Upper lobe of right lung (tissue), 1 donor: Measurements from ENCODE around the gene MEGF11. TPM values are rescaled to one million over a fixed set of nuclear protein-coding genes. Genes with fewer than 3 reads are reported as not detected.

ENCODE experiments used
- ATAC-seq: fragments of 200-7000 bp; cut with Tn5 transposase; one replicate; pipeline ENCODE4 v1.9.1; 2020; ENCODE audit warnings: mild to moderate bottlenecking, moderate library complexity
- DNase-seq: peaks from one replicate; pipeline ENCODE4 v3.0.0-alpha.2; 2020
- H3K27ac ChIP-seq: fragments of 200-600 bp; one replicate; pipeline ENCODE4 v1.8.0; 2022
- H3K27me3 ChIP-seq: fragments of 200-600 bp; one replicate; pipeline ENCODE4 v1.8.0; 2022; ENCODE audit warnings: mild to moderate bottlenecking
- H3K36me3 ChIP-seq: fragments of 200-600 bp; one replicate; pipeline ENCODE4 v1.8.0; 2022
- H3K4me1 ChIP-seq: fragments of 200-600 bp; one replicate; pipeline ENCODE4 v1.8.0; 2022
- H3K4me3 ChIP-seq: fragments of 200-600 bp; one replicate; pipeline ENCODE4 v1.8.0; 2022; ENCODE audit warnings: mild to moderate bottlenecking
- H3K9me3 ChIP-seq: fragments of 200-600 bp; one replicate; pipeline ENCODE4 v1.8.0; 2022
- intact Hi-C: fragments of 100-400 bp; cut with DNase I; formaldehyde crosslinking; loops from one replicate; pipeline ENCODE4 v1.11.0; 2022
- total RNA-seq: library from RNA; stranded (reverse); fragmentation: NEBNext Ultra II Directional; extraction: Animal tissue kit (Norgen Biotek cat#: 25700); gene quantifications from one replicate; pipeline ENCODE4 v1.2.1, GENCODE V29; 2021
- TF ChIP-seq, protein P1 (sequence below): fragments of 200-600 bp; IDR thresholded peaks from one replicate; pipeline ENCODE4 v1.8.0; 2022; ENCODE audit warnings: antibody characterized with exemption
- donor health status: DM: no; HTN: yes; CAD: no; lungs with severe emphysema.

The MEGF11 gene
- total RNA-seq, 1 donor from 2014 or later: 3.0 TPM

- Histone ChIP-seq H3K9me3 (no peaks in the 10 kb centered on the region), H3K4me1 (no peaks in the 10 kb centered on the region), H3K36me3 (no peaks in the 10 kb centered on the region), H3K27me3 (no peaks in the 10 kb centered on the region), H3K4me3 (no peak overlapping the region), H3K27ac (no peak overlapping the region)
- intact Hi-C loops: no loop called here
- TF ChIP-seq, protein P1, sequence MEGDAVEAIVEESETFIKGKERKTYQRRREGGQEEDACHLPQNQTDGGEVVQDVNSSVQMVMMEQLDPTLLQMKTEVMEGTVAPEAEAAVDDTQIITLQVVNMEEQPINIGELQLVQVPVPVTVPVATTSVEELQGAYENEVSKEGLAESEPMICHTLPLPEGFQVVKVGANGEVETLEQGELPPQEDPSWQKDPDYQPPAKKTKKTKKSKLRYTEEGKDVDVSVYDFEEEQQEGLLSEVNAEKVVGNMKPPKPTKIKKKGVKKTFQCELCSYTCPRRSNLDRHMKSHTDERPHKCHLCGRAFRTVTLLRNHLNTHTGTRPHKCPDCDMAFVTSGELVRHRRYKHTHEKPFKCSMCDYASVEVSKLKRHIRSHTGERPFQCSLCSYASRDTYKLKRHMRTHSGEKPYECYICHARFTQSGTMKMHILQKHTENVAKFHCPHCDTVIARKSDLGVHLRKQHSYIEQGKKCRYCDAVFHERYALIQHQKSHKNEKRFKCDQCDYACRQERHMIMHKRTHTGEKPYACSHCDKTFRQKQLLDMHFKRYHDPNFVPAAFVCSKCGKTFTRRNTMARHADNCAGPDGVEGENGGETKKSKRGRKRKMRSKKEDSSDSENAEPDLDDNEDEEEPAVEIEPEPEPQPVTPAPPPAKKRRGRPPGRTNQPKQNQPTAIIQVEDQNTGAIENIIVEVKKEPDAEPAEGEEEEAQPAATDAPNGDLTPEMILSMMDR: no peak
- DNase-seq (peak; percentile 7), ATAC-seq (no peak)
These were observed 142.7 kb downstream of the MEGF11 start for GRCh38 chr15:66110864-66111263.

- no peaks in the 10 kb centered on the region for H3K9me3 ChIP-seq
- DNase-seq (peak; percentile 48), ATAC-seq (no peak)
- no peak overlapping the region for H3K4me3 ChIP-seq
- H3K27ac ChIP-seq: no peak overlapping the region
- no peaks in the 10 kb centered on the region for H3K36me3 ChIP-seq
- TF ChIP-seq, protein P1: no peak
- H3K4me1 ChIP-seq: no peaks in the 10 kb centered on the region
- no peaks in the 10 kb centered on the region for H3K27me3 ChIP-seq
- intact Hi-C loops: no loop called here
These were observed 143.7 kb downstream of the MEGF11 start for GRCh38 chr15:66109826-66110225.

DNA sequence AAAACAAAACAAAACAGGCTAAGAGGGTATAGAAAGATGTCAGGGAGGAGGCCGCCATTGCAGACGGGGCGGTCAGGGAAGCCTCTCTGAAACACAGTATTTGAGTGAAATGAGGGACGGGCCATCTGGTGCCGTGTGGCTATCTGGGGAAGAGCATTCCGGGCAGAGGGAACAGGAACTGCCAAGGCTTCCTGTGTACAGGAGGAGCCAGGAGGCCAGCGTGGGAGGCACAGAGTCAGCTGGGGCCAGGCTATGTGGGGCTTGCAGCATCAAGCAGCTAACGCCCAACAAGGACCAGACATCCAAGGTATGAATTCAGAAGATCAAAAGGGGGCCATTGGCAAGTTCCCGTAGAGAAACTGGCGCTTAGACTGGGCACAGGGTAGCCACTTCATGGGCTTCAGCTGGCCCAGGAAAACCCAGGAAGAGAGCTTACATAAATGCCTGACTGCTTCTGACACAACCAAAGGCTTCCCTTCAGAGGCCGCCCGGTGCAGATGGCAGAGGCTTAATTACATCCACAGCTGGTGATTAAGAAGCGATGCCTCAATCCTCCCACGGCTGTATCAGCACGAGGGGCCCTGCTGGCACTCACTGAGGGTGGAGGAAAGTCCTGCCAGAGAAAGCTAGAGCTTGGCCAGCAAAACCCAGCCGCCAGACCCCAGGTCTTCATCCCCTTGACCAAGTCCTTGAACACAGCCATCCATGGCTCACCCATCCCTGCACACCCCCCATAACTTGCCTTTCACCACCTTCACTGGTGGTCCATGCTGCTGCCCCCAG, 144.9 kb downstream of the MEGF11 start:
- H3K4me3 ChIP-seq: no peak overlapping the region
- no peaks in the 10 kb centered on the region for H3K27me3 ChIP-seq
- TF ChIP-seq, protein P1: no peak
- H3K27ac ChIP-seq: no peak overlapping the region
- H3K36me3 ChIP-seq: no peaks in the 10 kb centered on the region
- no peaks in the 10 kb centered on the region for H3K4me1 ChIP-seq
- peak; percentile 57 for DNase-seq
- no peaks in the 10 kb centered on the region for H3K9me3 ChIP-seq
- intact Hi-C loops: no loop called here
- ATAC-seq: peak; percentile 55

GRCh38 chr15:66107070-66107469, 146.5 kb downstream of the MEGF11 start:
- no peaks in the 10 kb centered on the region for H3K9me3 ChIP-seq
- ATAC-seq (no peak), DNase-seq (no peak)
- no peak overlapping the region for H3K4me3 ChIP-seq
- intact Hi-C loops: no loop called here
- no peak overlapping the region for H3K27ac ChIP-seq
- peaks cover 3% of the 10 kb centered on the region for H3K27me3 ChIP-seq
- H3K36me3 ChIP-seq: no peaks in the 10 kb centered on the region
- H3K4me1 ChIP-seq: no peaks in the 10 kb centered on the region
- TF ChIP-seq, protein P1: no peak

GRCh38 chr15:66105286-66106265, 148.0 kb downstream of the MEGF11 start:
- no peaks in the 10 kb centered on the region for H3K4me1 ChIP-seq
- no peak overlapping the region for H3K4me3 ChIP-seq
- H3K9me3 ChIP-seq: no peaks in the 10 kb centered on the region
- peak; percentile 19 for DNase-seq
- H3K27me3 ChIP-seq: peaks cover 3% of the 10 kb centered on the region
- H3K27ac ChIP-seq: no peak overlapping the region
- H3K36me3 ChIP-seq: no peaks in the 10 kb centered on the region
- ATAC-seq: no peak
- TF ChIP-seq, protein P1: no peak
- intact Hi-C loops: no loop called here
